HepG2 (cell line): Measurements from ENCODE around the gene EHBP1.

Experiments used
- GATAD2A ChIP-seq: IDR thresholded peaks from 2 replicates; pipeline ENCODE4 v1.6.1; 2016
- JUND ChIP-seq: sonication (generic); formaldehyde crosslinking; IDR thresholded peaks from 2 replicates; pipeline ENCODE4 v1.8.0; 2022; ENCODE audit warnings: mild to moderate bottlenecking, missing genetic modification reagents
- KDM1A ChIP-seq: IDR thresholded peaks from 2 replicates; pipeline ENCODE4 v1.6.1; 2016; ENCODE audit warnings: missing compliant biosample characterization
- TAF1 ChIP-seq: sonication (generic); formaldehyde crosslinking; IDR thresholded peaks from 2 replicates; pipeline ENCODE4 v1.4.0; 2020; ENCODE audit warnings: missing genetic modification reagents
- ZSCAN5A ChIP-seq: sonication (generic); formaldehyde crosslinking; IDR thresholded peaks from 2 replicates; pipeline ENCODE4 v1.8.0; 2022; ENCODE audit warnings: mild to moderate bottlenecking, missing genetic modification reagents, borderline replicate concordance

- TF ChIP-seq KDM1A (CRISPR knock-in tag) (no peak), TAF1 (no peak), ZSCAN5A (CRISPR knock-in tag) (no peak), GATAD2A (CRISPR knock-in tag) (no peak), JUND (CRISPR knock-in tag) (no peak)
Observed at GRCh38 chr2:63051795-63052333, 346.4 kb downstream of the EHBP1 start.
